MM.1S (cell line): ENCODE measurements around the gene PCDH9.
"Not testable (repeated sequence)": the region's sequence is repeated elsewhere in the genome, so short reads cannot be mapped to it uniquely, and the experiment has no call there.

Experiments used
- DNase-seq: peaks from one replicate; pipeline ENCODE4 v3.0.0-alpha.2; 2015
- H2AFZ ChIP-seq: fragments of 300-600 bp; sonication (generic); 2 replicates; pipeline ENCODE4 v1.6.0; 2016; ENCODE audit warnings: antibody characterized with exemption, low read length
- H3F3A ChIP-seq: fragments of 300-600 bp; sonication (generic); 2 replicates; pipeline ENCODE4 v1.6.1; 2016; ENCODE audit warnings: mild to moderate bottlenecking, antibody characterized with exemption, low read length, moderate library complexity, mixed read lengths; ENCODE audit not compliant: insufficient read depth
- H3K27ac ChIP-seq: fragments of 300-600 bp; sonication (generic); 2 replicates; pipeline ENCODE4 v1.5.1; 2016; ENCODE audit warnings: mild to moderate bottlenecking, low read length
- H3K27me3 ChIP-seq: fragments of 300-600 bp; sonication (generic); replicated peaks from 2 replicates; pipeline ENCODE4 v1.6.0; 2016; ENCODE audit warnings: low read length; ENCODE audit not compliant: insufficient read depth
- H3K36me3 ChIP-seq: fragments of 300-600 bp; sonication (generic); replicated peaks from 2 replicates; pipeline ENCODE4 v1.6.1; 2016; ENCODE audit warnings: mild to moderate bottlenecking, low read length, mixed read lengths; ENCODE audit not compliant: insufficient read depth
- H3K4me1 ChIP-seq: fragments of 300-600 bp; sonication (generic); 2 replicates; pipeline ENCODE4 v1.6.1; 2016; ENCODE audit warnings: low read length, mixed read lengths
- H3K4me2 ChIP-seq: fragments of 300-600 bp; sonication (generic); 2 replicates; pipeline ENCODE4 v1.6.0; 2016; ENCODE audit warnings: low read depth, low read length
- H3K4me3 ChIP-seq: fragments of 300-600 bp; sonication (generic); 2 replicates; pipeline ENCODE4 v1.5.1; 2016; ENCODE audit warnings: low read length, mixed read lengths
- H3K79me2 ChIP-seq: fragments of 300-600 bp; sonication (generic); 2 replicates; pipeline ENCODE4 v1.6.1; 2016; ENCODE audit warnings: mixed run types, low read length, mixed read lengths
- H3K9ac ChIP-seq: fragments of 300-600 bp; sonication (generic); 2 replicates; pipeline ENCODE4 v1.6.1; 2016; ENCODE audit warnings: low read length, mixed read lengths
- H3K9me2 ChIP-seq: fragments of 300-600 bp; sonication (generic); replicated peaks from 2 replicates; pipeline ENCODE4 v1.6.1; 2016; ENCODE audit warnings: mild to moderate bottlenecking, low read length, mixed read lengths; ENCODE audit not compliant: insufficient read depth
- H3K9me3 ChIP-seq: fragments of 300-600 bp; sonication (generic); replicated peaks from 2 replicates; pipeline ENCODE4 v1.6.1; 2016; ENCODE audit warnings: mild to moderate bottlenecking, low read length, mixed read lengths; ENCODE audit not compliant: insufficient read depth
- H4K20me1 ChIP-seq: fragments of 300-600 bp; sonication (generic); 2 replicates; pipeline ENCODE4 v1.6.1; 2016; ENCODE audit warnings: mild to moderate bottlenecking, low read length, moderate library complexity, mixed read lengths; ENCODE audit not compliant: insufficient read depth
- EZH2 ChIP-seq: fragments of 300-600 bp; sonication (generic); optimal IDR thresholded peaks from 2 replicates; pipeline ENCODE3; 2017; ENCODE audit warnings: low read depth, mild to moderate bottlenecking, antibody characterized with exemption, low read length, mixed read lengths
- EZH2phosphoT487 ChIP-seq: fragments of 300-600 bp; sonication (generic); IDR thresholded peaks from 2 replicates; pipeline ENCODE4 v1.6.1; 2018; ENCODE audit warnings: antibody characterized with exemption, low read length
- TF ChIP-seq, protein P1 (sequence below): fragments of 300-600 bp; sonication (generic); IDR thresholded peaks from 2 replicates; pipeline ENCODE4 v1.5.1; 2016; ENCODE audit warnings: antibody characterized with exemption, low read length, mixed read lengths

PCDH9 gene

DNA sequence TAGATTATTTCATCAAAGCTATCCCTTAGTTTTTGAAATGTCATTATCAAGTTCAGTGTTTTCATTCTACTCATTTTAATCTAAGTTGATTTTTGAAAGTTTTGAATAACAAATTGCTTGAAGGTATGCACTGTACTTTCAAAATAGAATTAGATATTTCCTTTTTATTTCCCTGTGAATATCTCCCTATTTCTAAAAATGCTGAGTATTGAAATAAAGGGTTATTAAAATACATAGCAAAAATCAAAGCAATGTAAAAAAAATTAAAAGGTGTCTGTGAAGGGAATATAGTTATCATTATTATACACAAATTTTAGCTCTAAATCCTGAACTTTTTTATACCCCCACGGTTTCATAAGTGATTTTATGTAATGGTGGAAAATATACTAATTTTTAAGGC, 967.8 kb downstream of the PCDH9 start:
- no peaks in the 10 kb centered on the region for H3K79me2 ChIP-seq
- no peak for DNase-seq
- H3K4me1 ChIP-seq = no peaks in the 10 kb centered on the region
- H3K36me3 ChIP-seq = no peaks in the 10 kb centered on the region
- H3F3A ChIP-seq = no peaks in the 10 kb centered on the region
- no peak overlapping the region for H3K4me2 ChIP-seq
- H2AFZ ChIP-seq = no peak overlapping the region
- H3K27ac ChIP-seq = no peak overlapping the region
- TF ChIP-seq, protein P1, sequence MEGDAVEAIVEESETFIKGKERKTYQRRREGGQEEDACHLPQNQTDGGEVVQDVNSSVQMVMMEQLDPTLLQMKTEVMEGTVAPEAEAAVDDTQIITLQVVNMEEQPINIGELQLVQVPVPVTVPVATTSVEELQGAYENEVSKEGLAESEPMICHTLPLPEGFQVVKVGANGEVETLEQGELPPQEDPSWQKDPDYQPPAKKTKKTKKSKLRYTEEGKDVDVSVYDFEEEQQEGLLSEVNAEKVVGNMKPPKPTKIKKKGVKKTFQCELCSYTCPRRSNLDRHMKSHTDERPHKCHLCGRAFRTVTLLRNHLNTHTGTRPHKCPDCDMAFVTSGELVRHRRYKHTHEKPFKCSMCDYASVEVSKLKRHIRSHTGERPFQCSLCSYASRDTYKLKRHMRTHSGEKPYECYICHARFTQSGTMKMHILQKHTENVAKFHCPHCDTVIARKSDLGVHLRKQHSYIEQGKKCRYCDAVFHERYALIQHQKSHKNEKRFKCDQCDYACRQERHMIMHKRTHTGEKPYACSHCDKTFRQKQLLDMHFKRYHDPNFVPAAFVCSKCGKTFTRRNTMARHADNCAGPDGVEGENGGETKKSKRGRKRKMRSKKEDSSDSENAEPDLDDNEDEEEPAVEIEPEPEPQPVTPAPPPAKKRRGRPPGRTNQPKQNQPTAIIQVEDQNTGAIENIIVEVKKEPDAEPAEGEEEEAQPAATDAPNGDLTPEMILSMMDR = no peak
- no peak for TF ChIP-seq EZH2
- no peak for TF ChIP-seq EZH2phosphoT487
- no peak overlapping the region for H3K9ac ChIP-seq
- no peaks in the 10 kb centered on the region for H3K27me3 ChIP-seq
- no peaks in the 10 kb centered on the region for H3K9me2 ChIP-seq
- no peaks in the 10 kb centered on the region for H3K9me3 ChIP-seq
- H3K4me3 ChIP-seq = no peak overlapping the region
- H4K20me1 ChIP-seq = no peaks in the 10 kb centered on the region

DNA sequence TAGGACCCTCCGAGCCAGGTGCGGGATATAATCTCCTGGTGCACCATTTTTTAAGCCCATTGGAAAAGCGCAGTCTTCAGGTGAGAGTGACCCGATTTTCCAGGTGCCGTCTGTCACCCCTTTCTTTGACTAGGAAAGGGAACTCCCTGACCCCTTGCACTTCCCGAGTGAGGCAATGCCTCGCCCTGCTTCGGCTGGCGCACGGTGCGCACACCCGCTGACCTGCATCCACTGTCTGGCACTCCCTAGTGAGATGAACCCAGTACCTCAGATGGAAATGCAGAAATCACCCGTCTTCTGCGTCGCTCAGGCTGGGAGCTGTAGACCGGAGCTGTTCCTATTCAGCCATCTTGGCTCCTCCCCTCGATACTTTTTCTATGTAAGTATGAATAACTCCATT, 970.7 kb downstream of the PCDH9 start:
- H4K20me1 ChIP-seq, H3K4me1 ChIP-seq, H3K79me2 ChIP-seq, H3K4me3 ChIP-seq, H3F3A ChIP-seq, H3K27ac ChIP-seq, H3K27me3 ChIP-seq, H2AFZ ChIP-seq, H3K36me3 ChIP-seq, H3K4me2 ChIP-seq, H3K9ac ChIP-seq, H3K9me3 ChIP-seq, DNase-seq, H3K9me2 ChIP-seq: not testable (repeated sequence)
